ENCODE measurements around the gene PPFIBP1.

Gene PPFIBP1

DNA sequence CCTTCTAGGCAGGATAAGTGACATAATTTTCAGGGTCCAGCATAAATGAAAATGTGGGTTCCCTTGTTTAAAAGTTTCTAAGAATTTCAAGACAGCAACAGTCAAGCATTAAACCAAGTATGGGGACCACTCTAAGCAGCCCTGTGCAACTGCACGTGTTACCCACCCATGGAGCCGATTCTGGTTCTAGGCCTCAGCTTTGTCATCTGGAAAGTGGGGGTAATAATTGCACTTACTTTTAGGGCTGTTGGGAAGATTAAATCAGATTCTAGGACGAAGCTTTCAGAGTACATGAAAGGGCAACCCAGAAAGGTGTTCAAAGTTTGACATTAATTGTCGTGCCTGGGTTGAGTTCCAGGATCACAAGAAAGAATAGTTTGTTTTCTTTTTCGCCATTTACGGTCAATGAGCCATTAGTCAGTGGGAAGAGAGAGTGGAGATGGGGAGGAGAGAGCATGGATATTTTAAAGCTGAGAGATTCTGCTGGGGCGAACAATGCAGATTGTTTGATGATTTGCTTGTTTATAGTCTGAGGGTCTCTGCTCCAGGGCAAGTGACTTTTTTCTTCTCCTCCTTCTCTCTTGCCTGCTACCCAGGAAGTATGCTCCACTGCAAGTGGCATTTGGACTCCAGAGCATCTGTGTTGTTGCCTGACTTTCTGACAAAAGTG lies 10.7 kb upstream of the PPFIBP1 start:
- DNase-seq (ENCODE audit: low read depth) = no peak

DNA sequence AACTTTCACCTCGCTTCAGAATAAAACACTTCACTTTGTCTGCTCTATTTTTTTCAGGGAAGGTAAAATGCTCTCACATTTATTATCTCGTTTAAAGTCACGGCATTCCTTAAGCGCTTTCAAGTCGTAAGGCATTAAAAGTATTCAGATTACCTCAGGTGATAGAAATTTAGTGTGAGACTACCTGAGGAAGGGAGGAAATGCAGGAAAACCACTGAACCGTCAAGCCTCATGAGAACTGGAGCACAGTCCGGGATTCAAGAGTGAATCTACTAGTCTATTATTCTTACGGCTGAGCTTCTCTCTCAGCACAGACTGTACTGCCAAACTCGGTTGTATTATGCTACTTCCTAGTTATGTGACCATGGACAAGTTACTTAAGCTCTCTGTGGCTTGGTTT lies 8.3 kb upstream of the PPFIBP1 start:
- no peak for DNase-seq (ENCODE audit: low read depth)

DNA sequence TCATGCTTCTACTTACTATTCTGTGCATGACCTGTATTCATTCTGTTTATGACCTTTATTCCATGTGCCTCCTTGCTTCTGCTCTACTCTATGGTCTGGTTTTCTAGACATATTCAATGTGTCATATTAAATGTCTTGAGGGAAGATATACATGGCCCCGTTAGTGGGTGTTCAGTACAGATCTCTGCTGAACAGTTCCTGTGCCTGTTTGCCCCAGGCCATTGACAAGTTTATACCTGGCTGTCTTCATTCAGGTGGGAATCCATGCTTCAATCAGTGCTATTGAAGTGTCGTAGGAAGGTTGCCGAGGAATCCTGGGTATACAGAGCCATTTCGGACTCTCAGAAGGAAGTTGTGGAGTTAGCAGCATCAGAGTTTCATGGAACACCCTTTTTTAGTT lies 7.4 kb upstream of the PPFIBP1 start:
- DNase-seq (ENCODE audit: low read depth) = no peak

DNA sequence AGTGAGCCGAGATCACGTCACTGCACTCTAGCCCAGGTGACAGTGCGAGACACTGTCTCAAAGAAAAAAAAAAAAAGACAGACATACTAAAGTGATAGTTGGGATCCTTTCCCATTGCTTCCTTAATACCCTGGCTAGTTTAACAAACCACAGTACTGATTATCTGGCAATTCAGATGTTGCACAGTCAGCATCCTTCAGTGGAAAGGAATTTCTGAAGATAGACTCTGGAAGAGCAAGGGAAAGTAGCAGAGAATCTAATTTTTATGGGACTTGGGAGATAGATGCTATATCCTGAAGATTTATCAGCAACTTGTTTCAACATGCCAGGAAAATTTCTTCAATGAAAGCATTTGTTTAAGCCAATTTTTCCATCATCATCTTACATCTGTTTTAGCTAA lies 6.5 kb upstream of the PPFIBP1 start:
- DNase-seq (ENCODE audit: low read depth) = peak; percentile 50

DNA sequence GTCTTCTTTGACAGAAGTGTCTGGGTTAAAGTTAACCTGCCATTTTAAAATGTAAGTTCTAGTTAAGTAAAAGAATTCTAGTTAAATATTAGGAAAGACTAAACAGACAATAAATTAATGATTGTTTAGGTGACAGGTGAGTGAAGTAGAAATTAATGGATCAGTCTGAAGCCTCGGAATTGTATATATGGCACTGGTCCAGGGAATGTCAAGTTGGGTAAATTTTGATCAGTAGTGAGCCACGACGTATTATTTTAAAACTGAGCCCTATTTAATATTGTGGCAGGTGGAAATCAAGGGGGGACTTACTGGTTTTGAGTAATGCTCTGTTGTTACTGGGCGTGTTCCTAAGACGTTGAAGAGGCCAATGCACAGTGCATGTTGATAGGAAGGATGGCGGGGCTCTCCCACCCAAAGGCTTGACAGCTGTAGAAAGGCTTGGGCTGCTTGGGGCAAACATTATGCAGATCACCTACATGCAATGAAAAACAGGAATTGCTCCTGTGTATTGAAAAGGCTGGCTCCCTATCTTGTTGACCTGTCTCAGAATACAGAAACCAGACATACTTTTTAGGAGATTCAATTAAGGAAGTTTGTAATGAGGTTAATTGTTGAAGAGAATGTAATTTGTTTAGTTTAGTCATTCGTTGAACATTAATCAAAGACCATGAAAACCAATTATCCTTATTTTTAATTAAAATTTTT lies 5.9 kb upstream of the PPFIBP1 start:
- DNase-seq (ENCODE audit: low read depth) = no peak

DNA sequence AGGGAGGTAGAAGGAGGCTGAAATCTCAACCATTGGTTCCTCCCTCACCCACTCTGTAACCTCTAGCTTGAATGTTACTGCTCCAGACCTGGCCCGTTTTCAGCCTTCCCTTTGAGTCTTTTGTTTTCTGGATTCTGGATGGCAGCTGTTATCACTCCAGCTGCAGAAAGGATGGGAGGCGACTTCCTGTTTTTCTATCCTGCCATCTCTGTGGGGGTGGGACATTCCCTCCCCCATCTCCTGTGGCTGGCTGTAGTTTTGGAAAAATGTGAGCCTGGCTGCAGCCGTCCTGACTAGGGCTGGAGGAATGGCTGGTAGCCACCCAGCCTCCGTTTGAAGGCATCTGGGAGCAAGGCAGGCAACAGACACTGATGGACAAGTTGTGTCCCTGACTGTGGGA lies 2.9 kb upstream of the PPFIBP1 start:
- peak; percentile 68 for DNase-seq (ENCODE audit: low read depth)

DNA sequence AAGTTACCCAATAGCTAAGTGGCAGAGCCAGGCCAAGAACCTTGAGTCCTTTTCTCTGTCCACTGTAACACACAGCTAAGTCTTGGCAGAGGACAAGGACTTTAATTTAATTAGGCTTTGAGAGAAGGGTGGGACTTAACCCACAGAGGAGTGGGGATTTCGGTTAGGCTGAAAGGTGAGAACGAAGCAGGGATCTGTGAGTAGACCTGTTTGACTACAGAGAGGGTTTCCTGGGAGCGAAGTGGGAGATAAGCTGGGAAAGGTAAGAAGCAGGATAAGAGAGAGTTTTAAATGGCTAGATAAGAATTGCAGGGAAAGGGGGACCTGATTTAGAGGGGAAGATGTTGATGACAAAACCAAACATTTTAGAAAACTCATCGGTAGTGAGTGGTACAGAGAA lies 2.0 kb upstream of the PPFIBP1 start:
- DNase-seq (ENCODE audit: low read depth) = no peak

DNA sequence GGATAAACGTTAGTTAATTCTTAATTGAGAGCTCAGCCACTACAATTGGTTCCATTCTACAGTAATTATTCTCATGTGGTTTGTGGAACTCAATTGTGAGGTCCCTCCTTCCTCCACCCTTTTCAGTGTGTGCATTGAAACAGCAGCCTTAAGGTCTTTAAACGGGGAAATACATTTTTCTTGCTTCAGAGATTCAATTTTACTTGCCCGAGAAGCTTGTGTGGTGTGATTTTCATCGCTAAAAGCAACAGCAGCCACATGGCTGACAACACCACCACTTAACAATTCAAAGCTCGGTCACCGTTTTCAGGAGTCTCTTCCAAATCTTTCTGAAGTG lies 733 bp upstream of the PPFIBP1 start:
- no peak for DNase-seq (ENCODE audit: low read depth)

DNA sequence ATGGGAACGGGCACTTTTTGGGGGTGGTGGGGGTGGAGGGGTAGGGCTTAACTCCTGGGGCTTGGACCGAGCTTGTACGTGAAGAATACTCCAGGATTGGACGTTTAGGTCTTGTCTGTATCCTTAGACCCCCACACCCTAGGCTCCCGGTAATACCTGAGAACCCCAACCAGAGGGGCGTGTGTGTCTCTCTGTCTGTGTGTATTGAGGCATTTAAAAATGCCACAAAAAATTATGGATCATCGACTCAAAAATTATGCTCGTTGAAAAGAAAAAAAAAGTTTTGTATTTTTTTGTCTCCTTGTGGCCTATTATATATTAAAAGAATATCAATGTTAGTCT lies 459 bp downstream of the PPFIBP1 start:
- no peak for DNase-seq (ENCODE audit: low read depth)

DNA sequence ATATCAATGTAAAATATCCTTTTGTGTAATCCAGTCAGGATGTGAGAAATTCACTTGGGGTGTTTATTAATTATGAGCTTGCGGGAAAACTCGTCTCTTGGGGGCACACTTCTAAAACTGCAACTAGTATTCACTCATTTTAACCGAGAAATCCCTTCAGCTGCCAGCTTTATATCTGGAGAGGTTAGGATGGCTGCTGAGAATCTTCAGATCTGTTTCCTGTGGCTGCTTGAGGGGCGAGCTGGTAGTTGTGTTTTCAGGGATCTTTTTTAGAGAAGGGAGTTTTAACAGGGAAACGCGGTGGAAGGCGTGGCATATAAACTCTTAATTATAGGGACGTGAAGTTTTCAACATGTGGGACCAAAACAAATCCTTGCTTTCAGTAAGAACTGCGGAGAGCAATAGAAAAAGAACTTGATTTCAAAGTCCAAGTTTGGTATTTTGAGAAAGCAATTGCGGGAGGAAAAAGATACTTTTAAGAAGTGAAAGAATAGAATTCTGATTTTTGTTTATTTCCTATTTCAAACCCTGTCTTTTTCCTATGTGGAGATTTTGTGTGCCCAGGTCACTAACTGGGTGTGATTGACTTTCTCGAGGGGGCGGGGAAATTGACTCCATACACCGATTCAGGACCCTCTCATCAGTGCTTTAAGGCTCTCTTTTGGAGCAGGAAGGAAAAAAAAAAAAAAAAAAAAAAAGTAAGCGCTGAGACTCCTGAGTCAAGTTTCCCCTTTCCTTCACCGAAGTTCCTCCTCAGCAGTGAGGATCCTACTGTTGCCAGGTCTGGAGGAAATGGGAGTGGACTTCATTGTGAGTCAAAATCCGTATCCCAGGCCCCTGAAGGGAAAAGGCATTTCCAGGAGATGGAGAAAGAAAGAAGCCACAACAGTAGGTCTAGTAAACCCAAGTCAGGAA lies 1.1 kb downstream of the PPFIBP1 start:
- peak; percentile 57 for DNase-seq (ENCODE audit: low read depth)

DNA sequence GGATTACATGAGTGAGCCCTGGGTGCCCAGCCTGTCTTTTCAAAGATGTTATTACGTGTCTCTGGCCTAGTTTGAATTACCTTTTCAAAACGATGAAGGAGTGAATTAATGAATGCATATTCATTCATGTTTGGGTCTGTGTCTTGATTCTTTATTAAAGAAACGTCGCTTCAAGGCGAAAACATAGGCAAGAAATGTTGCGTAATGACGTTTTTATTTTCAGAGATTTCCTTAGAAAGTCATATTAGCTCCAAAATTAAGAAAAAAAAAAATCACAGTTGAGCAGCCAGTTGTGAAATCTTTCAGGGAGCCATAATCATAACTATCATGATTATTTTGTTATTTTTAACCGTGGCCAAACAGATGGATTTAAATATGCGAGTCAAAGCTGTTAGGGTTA lies 3.5 kb downstream of the PPFIBP1 start:
- no peak for DNase-seq (ENCODE audit: low read depth)

DNA sequence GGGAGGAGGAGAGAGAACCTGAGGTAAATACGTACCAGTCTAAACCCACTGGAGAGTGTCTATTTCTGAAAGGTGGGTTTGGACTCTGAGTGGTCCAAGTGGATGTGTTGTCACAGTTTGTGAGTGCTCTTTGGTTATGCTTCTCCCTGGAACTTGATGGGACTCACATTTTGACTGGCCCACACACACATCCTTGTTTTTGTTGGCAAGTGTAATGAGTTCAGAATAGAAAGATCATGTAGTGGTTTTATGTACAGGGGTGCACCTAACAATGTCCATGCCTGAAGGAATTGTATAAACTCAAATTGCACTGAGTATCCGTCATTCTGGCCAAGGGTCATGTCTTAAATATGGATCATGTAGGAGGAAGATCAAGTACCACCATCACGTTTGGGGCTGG lies 4.8 kb downstream of the PPFIBP1 start:
- no peak for DNase-seq (ENCODE audit: low read depth)

DNA sequence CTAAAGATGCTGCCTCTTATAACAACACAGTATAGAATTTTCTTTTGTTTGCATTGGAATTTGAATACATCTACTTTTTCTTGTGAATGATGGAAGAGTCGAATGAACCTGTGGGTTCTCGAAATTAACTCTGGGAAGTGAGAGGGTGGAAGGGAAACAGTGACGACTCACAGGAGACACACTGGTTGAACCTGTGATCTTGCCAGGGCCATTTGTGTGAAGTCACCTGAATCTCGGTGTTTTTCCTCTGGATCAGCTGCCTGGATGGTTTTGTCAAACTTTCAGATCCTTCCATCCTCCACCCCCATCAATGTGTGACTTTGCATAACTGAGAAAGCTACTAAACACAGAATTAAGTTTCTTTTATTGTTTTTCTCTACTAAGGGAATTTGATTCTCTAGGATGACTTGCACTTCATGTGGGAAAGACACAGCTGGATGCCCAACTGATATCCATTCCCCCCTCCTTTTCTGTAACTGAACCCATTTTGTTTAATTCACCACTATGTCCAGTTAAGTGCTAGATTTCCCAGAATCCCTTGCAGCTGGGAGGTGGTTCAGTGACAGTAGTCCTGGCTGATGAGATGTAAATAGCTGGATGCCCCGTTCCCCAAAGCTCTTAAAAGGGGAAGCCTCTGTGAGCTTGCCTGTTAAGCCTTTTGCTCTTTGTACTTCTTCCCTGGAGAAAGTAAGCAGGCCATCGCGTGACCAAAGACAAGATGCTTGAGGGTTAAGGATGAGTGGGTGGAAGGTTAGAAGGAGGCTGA lies 6.3 kb downstream of the PPFIBP1 start:
- peak; percentile 43 for DNase-seq (ENCODE audit: low read depth)

DNA sequence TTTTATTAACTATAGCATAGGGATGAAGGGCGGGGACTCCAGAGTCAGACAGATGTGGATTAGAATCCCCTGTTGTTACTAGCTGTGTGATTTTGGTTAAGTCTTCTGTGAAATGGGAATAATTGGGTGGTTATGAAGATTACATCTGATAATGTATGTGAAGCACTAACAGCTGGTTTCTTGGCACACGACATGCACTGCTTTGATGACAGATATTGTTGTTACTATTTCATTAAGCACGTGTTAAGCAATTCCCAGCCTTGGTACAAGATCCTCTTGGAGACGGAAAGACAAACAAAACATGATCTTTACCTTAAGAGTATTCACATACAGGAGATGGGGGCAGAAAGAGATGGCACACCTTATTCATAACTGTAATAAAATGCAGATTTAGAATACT lies 7.9 kb downstream of the PPFIBP1 start:
- DNase-seq (ENCODE audit: low read depth) = peak; percentile 42

DNA sequence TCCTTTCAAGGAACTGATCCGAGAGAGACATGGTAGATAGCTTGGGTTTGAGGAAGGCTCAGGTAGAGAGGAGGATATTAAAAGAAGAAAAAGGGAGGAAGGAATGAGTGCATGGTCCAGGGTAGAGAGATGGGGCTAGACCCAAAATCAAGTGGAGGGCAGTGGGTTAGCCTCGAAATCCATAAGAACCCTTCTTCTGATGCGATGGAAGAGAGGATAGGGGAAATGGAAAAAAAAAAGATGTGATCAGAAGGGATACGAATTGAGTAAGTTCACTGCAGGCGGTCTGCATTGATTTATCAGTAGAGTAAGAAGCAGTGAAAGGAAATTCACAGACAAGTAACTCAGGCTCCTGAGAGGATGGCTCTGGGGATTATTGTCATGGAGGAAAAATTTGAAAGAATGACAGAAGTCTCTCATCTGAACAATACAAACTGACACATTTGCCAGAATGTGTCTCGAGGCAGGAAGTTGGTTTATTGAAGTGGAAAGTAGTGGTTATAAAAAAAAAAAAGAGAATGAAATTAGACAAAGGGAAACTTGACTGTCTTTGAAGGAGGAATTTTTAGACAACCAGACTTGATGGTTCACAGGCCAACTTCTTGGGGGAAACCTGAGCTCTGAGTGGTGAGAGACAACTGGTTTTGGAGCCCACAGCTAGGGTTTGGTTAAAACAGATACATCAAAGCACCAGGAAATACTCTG lies 10.2 kb downstream of the PPFIBP1 start:
- no peak for DNase-seq (ENCODE audit: low read depth)

DNA sequence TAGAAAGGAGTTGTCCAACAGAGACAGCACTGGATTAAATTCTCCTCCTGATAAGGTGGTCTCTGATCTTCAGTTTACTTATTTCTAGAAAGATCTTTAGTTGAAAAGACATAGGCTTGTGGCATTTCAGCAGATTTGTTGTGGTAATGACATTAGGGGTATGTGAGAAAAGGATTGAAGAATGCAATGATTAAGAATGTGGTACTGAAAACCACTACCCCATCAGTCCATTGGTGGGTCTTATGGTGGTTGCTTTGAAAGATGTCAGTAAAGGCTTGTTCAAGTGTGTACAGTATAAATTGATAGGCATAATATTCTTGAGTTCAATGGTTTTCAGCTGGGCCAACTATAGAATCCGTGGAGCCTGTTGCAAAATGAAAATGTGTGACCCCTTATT lies 10.8 kb downstream of the PPFIBP1 start:
- no peak for DNase-seq (ENCODE audit: low read depth)

DNA sequence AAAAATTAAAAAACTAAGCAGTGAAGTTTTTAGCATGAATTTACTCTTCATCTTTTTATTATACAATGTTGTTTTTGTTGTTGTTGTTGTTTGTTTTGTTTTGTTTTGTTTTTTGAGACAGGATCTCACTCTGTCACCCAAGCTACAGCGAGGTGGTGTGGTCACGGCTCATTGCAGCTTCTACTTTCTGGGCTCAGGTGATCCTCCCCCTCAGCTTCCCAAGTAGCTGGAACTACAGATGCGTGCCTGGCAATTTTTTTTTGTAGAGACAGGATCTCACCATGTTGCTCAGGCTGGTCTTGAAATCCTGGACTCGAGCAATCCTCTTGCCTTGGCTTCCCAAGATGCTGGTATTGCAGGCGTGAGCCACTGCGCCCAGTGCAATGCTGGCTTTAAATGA lies 11.3 kb downstream of the PPFIBP1 start:
- DNase-seq (ENCODE audit: low read depth) = no peak

DNA sequence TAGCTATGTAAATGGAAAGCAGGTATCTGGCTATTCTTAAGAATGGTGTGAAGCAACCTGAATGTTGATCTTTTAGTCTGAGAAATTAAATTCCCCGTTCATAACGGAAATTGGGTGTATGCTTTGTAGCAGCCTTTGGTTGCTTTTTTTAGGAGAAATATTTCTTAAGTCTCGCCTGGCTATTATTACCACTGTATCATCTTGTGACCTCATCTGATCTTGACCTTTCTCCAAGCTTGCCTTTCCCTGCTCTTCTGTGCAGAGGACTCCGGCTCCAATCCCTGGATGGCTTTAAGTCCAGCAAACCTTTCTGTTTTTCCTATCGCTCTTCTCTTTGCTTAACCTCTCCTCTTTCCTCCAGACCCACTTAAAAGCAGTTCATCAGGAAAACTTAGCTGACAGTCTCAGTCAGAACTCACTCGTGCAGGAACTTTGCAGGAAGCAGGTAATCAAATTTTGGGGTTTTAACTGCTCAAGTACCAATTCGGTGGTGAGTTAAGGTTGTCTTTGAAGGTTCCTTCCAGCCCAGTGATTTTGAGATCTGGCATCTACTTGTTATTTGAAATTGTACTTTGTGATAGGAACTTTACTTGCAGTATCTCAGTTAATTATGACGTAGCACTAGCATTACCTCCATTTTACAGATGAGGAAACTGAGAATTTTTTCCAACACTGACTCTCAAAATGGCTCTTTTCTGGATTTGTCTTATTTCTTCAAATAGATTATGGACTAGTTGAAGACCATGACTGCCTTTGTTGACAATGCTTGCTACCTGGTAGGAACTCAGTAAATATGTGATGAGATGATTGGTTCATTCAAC lies 14.1 kb downstream of the PPFIBP1 start:
- DNase-seq (ENCODE audit: low read depth) = no peak

DNA sequence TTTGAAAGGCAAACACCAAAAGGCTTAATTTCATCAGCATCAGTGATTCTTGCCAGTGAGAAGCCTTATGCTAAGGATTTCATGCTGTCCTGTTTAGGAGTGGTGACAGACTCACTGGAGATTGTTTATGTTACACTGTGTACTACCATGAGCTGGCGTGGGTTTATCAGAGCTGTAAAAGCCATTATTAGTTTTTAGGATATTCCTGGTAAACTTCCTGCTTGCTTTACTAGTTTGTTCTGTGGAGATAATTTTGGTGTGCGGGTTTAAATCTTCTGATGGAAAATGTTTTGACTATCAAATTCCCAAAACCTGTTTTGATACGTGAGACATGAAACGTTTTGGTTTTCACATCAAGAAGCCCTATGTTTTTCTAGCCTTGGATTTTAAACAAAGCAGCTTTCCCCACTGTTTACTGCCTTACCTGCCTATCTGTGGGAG lies 15.2 kb downstream of the PPFIBP1 start:
- DNase-seq (ENCODE audit: low read depth) = peak; percentile 60

DNA sequence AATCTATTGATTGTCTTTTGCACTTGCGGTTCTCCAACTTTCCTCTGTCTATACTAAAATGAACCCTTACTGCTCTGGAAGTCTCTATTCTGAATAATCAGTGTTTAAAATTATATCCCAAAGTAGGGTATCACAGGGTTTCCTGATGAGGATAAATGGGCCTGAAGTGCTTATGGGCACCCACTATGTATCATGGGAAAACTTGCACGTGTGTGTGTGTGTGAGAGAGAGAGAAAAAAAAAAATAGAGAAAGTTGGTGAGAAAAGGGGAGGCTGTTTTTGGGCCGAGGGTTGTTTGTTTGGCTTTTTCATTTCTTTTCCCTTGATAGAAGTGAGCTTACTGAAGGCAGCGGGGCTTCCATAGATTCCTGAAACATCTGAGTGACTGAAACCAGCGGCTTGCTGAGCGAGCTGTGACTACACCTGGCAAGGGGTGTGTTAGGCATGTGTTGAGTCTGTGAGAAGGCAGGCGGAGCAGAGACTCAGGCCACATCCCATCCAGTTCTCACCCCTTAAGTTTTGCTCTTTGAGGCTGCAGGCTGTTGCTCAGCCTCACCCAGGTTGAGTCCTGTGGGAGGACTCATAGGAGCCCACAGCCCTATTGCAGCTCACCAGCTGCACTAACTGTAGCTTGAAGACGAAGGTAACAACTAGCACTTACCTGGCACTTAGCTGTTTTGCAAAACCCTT lies 17.2 kb downstream of the PPFIBP1 start:
- DNase-seq (ENCODE audit: low read depth) = no peak
